ENCODE measurements around the gene TNFAIP6.

GRCh38 chr2:151381266-151381665 lies 23.9 kb downstream of the TNFAIP6 start:
- no peak for TF ChIP-seq POLR2AphosphoS5 (IDR thresholded peaks at IDR 0.05; ENCODE audit: low read length)
- no peak for TF ChIP-seq CTCF (IDR thresholded peaks at IDR 0.05 in 2 of 3, conservative IDR thresholded peaks at IDR 0.05 in 1 of 3; ENCODE audit: control insufficient read depth in 2 of 3, extremely low read depth in 1 of 3, insufficient read depth in 1 of 3, low read depth in 3 of 3, low read length in 3 of 3)
- TF ChIP-seq MAX (IDR thresholded peaks at IDR 0.05; ENCODE audit: low read depth, low read length): no peak

All from GM12878 (cell line).